ENCODE data around the gene GJA9.

DNA sequence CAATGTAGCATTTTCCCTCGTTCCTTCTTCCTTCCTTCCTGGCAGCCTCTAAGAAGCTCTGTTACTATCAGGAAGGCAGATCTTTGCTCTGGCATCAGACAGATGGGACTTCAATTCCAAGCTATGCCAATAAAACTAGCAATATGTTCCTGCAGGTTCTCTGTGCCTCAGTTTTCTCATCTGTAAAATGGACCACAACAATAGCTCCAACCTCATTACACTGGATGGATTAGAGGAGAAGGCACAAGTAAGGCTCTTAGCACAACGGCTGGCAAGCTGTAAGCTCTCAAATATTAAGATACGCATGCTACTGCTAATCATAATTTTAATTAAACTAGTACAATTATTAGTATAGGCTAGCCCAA lies 49.0 kb downstream of the GJA9 start:
- TF ChIP-seq, protein P1, sequence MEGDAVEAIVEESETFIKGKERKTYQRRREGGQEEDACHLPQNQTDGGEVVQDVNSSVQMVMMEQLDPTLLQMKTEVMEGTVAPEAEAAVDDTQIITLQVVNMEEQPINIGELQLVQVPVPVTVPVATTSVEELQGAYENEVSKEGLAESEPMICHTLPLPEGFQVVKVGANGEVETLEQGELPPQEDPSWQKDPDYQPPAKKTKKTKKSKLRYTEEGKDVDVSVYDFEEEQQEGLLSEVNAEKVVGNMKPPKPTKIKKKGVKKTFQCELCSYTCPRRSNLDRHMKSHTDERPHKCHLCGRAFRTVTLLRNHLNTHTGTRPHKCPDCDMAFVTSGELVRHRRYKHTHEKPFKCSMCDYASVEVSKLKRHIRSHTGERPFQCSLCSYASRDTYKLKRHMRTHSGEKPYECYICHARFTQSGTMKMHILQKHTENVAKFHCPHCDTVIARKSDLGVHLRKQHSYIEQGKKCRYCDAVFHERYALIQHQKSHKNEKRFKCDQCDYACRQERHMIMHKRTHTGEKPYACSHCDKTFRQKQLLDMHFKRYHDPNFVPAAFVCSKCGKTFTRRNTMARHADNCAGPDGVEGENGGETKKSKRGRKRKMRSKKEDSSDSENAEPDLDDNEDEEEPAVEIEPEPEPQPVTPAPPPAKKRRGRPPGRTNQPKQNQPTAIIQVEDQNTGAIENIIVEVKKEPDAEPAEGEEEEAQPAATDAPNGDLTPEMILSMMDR (IDR thresholded peaks at IDR 0.05; ENCODE audit: control extremely low read depth in 1 of 3, insufficient read depth in 1 of 3, low read depth in 1 of 3, low read length in 3 of 3), result no peak
- TF ChIP-seq HDAC6 (IDR thresholded peaks at IDR 0.05; ENCODE audit: low read depth, low read length) (no peak), EZH2 (IDR thresholded peaks at IDR 0.05; ENCODE audit: low read depth, low read length, severe bottlenecking) (no peak), ZNF274 (IDR thresholded peaks at IDR 0.05; ENCODE audit: borderline replicate concordance, extremely low read depth, low read length) (no peak), TCF12 (IDR thresholded peaks at IDR 0.05; ENCODE audit: low read depth, low read length) (no peak), POLR2AphosphoS5 (IDR thresholded peaks at IDR 0.05; ENCODE audit: low read depth, low read length) (no peak), YY1 (IDR thresholded peaks at IDR 0.05; ENCODE audit: low read depth, low read length) (no peak), KDM1A (IDR thresholded peaks at IDR 0.05; ENCODE audit: borderline replicate concordance, low read length) (no peak), CREB1 (IDR thresholded peaks at IDR 0.05) (no peak)
